BLaER1 treated with 17β-estradiol and CSF1 and Interleukin-3, amounts not matched to agents 10 nM and 100 nM (cell line): ENCODE results near the gene BMP6.

Source experiments
- H3K27ac ChIP-seq, 11 experiments: shearing (Covaris generic); formaldehyde crosslinking; 2 replicates each; pipeline ENCODE4 v1.8.1; 2022
- H3K27me3 ChIP-seq, 11 experiments: shearing (Covaris generic); formaldehyde crosslinking; 2 replicates each; pipeline ENCODE4 v1.8.1; 2022
- H3K36me3 ChIP-seq, 11 experiments: shearing (Covaris generic); formaldehyde crosslinking; 2 replicates each; pipeline ENCODE4 v1.8.1; 2022
- H3K4me1 ChIP-seq, 10 experiments: shearing (Covaris generic); formaldehyde crosslinking; 2 replicates each; pipeline ENCODE4 v1.8.1; 2022
- H3K4me2 ChIP-seq, 11 experiments: shearing (Covaris generic); formaldehyde crosslinking; 2 replicates each; pipeline ENCODE4 v1.8.1; 2022
- H3K4me3 ChIP-seq, 10 experiments: shearing (Covaris generic); formaldehyde crosslinking; 2 replicates each; pipeline ENCODE4 v1.8.1; 2022
- H3K9ac ChIP-seq, 11 experiments: shearing (Covaris generic); formaldehyde crosslinking; 2 replicates each; pipeline ENCODE4 v1.8.1; 2022
- H3K9me3 ChIP-seq, 11 experiments: shearing (Covaris generic); formaldehyde crosslinking; replicated peaks in 1 of 11; 2 replicates each; pipeline ENCODE4 v1.8.1; 2022
- H4K20me1 ChIP-seq, 11 experiments: shearing (Covaris generic); formaldehyde crosslinking; 2 replicates each; pipeline ENCODE4 v1.8.1; 2022
- Cebpa-rat ChIP-seq, 11 experiments: shearing (Covaris generic); IDR thresholded peaks; 2 replicates each; pipeline ENCODE4 v1.8.1; 2022

Gene BMP6

DNA sequence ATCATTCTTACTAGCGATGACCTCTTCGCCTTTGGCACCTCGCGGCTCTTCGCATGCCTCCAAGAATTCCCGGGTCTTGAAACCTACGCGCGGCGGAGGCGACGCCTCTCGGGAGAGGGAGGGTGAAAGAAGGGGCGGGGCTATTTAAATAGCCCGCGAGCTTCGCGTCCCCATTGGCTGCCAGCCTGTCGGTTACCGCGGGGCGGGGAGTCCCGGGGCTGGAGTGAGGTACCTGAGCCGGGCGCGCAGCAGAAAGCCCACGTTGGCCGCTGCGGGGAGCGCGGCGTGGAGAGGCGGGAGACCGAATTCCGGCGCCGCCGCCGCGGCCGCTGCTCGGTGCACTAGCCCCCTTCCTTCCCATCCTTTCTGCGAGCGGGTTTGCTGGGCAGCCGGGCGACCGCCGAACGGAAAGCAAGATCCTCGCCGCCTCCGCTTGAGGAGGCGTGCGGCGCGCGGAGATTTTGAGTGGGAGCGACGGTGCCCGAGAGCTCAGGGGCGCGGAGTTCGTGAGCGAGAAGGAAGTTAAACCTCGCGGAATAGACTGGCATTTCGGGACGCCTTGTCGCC, at the start of gene BMP6:
Gene BMP6, plus strand, starts transcription at position 251 of the 567 bp plus-strand sequence. CDS start 857 bp downstream, outside the sequence.
- Histone ChIP-seq H3K27me3 (peaks cover 77 to 80% (median 79%) of the 10 kb centered on the region in 11 experiments), H3K9ac (peak within 1 kb of the TSS; percentile 33 to 72 (median 62); a peak in 21 of 22 replicates), H3K4me1 (peaks cover 28 to 54% (median 31%) of the 10 kb centered on the region in 10 experiments), H3K36me3 (no peaks in the 10 kb centered on the region), H3K4me3 (peak within 1 kb of the TSS; percentile 59 to 74 (median 67)), H3K9me3 (no peaks in the 10 kb centered on the region), H4K20me1 (peaks cover 0 to 35% (median 28%) of the 10 kb centered on the region in 11 experiments; a peak in 19 of 22 replicates), H3K4me2 (peak within 1 kb of the TSS; percentile 98 to 100 (median 99)), H3K27ac (0 out of 22 replicates have a peak within 1 kb of the TSS, but pooled peaks of 1 of the 11 experiments have one; percentile 20)
- no peak for TF ChIP-seq Cebpa-rat (IDR thresholded peaks at IDR 0.05)

DNA sequence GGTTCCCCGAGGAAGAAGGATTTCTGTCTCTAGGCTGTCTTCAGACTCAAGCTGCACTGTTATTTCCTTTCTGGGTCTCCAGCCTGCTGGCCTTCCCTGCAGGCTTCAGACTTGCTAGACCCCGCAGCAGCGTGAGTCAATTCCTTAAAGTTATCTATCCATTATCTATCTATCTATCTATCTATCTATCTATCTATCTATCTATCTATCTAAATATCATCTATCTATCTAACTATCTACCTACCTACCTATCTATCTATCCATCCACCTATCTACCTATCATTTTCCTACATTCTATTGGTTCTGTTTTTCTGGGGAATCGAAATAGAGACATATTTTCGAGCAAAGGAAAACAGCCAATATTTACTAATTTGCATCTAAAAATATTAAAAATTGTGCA, 48.7 kb upstream of the BMP6 start:
- H3K9me3 ChIP-seq: 0 out of 22 replicates have a peak, but pooled peaks cover 0 to 8% (median 0%) of the 10 kb centered on the region in 11 experiments
- H3K4me2 ChIP-seq: no peak overlapping the region
- H3K9ac ChIP-seq: no peak overlapping the region
- H3K27ac ChIP-seq: no peak overlapping the region
- H3K27me3 ChIP-seq: no peaks in the 10 kb centered on the region
- no peak overlapping the region for H3K4me3 ChIP-seq
- no peak for TF ChIP-seq Cebpa-rat (IDR thresholded peaks at IDR 0.05)
- H4K20me1 ChIP-seq: no peaks in the 10 kb centered on the region
- H3K36me3 ChIP-seq: no peaks in the 10 kb centered on the region
- peaks cover 0 to 9% (median 5%) of the 10 kb centered on the region in 10 experiments; a peak in 5 of 20 replicates for H3K4me1 ChIP-seq

DNA sequence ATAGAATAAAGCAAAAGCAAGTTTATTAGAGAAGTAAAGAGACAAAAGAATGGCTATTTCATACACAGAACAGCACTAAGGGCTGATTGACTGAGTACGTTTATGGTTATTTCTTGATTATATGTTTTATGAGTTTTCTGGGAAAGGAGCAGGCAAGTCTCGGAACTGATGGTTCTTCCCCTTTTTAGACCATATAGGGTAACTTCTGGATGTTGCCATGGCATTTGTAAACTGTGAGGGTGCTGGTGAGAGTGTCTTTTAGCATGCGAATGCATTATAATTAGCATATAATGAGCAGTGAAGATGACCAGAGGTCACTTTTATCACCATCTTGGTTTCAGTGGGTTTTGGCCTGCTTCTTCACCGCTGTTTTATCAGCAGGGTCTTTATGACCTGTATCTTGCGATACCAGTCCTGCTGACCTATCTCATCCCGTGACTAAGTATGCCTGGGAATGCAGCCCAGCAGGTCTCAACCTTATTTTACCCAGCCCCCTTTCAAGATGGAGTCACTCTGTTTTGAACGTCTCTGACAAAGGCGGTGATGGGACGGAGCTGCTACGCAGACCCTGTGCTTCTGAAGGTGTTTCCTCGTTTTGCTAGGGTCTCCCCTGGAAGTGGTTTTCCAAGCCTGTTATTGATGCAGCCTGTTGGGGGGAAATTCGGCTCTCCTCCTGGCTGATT, 45.4 kb upstream of the BMP6 start:
- Histone ChIP-seq H3K4me1 (peaks cover 0 to 16% (median 0%) of the 10 kb centered on the region in 10 experiments; a peak in 5 of 20 replicates), H3K27me3 (no peaks in the 10 kb centered on the region), H3K9ac (no peak overlapping the region), H3K27ac (no peak overlapping the region), H3K4me3 (no peak overlapping the region), H4K20me1 (no peaks in the 10 kb centered on the region), H3K9me3 (no peaks in the 10 kb centered on the region), H3K36me3 (no peaks in the 10 kb centered on the region), H3K4me2 (no peak overlapping the region)
- no peak for TF ChIP-seq Cebpa-rat (IDR thresholded peaks at IDR 0.05)

DNA sequence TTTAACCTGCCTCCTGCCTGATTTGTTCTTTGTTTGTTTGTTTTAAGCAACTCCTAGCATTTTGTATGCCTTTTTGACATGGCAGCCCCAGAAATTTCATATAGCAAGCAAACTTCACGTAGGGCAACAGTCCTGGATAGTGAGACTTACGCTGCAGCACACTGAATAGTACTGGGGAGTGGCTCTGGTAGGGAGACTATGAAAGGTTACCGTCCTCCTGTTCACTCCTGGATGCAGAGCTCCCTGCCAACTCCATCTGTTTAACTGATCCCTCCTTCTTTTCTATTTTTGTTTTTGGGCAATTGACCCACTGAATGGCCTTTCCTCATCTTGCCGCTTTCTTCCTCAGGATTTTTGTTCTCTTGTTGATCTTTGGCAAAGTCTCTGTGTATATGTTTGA, 44.5 kb upstream of the BMP6 start:
- Histone ChIP-seq H3K4me2 (no peak overlapping the region), H3K27ac (no peak overlapping the region), H3K9ac (no peak overlapping the region), H3K9me3 (no peaks in the 10 kb centered on the region), H3K36me3 (no peaks in the 10 kb centered on the region), H3K4me1 (peaks cover 0 to 16% (median 0%) of the 10 kb centered on the region in 10 experiments; a peak in 5 of 20 replicates), H4K20me1 (no peaks in the 10 kb centered on the region), H3K27me3 (no peaks in the 10 kb centered on the region), H3K4me3 (no peak overlapping the region)
- no peak for TF ChIP-seq Cebpa-rat (IDR thresholded peaks at IDR 0.05)

DNA sequence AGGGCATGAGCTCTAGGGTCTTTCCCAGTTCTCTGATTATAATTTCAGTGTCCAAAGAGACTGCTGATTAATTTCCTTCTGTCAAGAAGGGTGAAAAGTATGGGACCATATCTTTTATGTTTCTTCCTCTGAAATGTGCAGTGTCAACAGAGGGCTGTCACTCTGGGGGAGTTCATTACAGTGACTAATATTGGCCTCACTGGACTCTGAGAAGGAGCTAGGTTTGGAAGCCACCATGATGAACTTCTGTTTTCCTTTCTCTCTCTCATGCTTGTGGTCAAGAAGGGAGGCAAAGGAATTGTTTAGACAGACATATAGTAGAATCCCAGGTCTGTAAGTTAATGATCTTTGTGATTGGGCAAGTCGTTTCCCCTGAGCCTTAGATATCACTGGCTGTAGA, 41.8 kb upstream of the BMP6 start:
- H4K20me1 ChIP-seq: no peaks in the 10 kb centered on the region
- H3K27ac ChIP-seq: peak overlapping the region in 2 of 11 experiments; percentile 11 to 36; a peak in 2 of 22 replicates
- H3K4me3 ChIP-seq: no peak overlapping the region
- no peak for TF ChIP-seq Cebpa-rat (IDR thresholded peaks at IDR 0.05)
- peak overlapping the region in 3 of 11 experiments; percentile 27 to 51 (median 47); a peak in 5 of 22 replicates for H3K4me2 ChIP-seq
- H3K4me1 ChIP-seq: peaks cover 0 to 16% (median 0%) of the 10 kb centered on the region in 10 experiments; a peak in 5 of 20 replicates
- no peaks in the 10 kb centered on the region for H3K27me3 ChIP-seq
- H3K9ac ChIP-seq: no peak overlapping the region
- no peaks in the 10 kb centered on the region for H3K36me3 ChIP-seq
- no peaks in the 10 kb centered on the region for H3K9me3 ChIP-seq

DNA sequence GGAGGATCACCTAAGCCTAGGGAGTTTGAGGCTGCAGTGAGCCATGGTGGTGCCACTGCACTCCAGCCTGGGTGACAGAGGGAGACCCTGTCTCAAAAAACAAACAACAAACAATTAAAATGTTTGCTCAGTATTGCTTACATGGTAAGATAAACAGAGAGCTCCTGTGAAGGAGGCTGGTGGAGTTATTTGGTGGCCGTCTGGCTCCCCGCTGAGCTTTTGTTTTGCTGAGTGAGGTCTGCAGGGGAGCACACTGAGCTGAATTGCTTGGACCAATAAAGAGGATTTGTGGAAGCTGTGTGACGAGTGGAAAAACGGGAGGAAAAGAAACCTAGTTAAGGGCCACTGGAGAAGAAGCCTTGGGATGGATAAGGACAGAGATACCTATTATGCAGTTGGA, 41.1 kb upstream of the BMP6 start:
- no peaks in the 10 kb centered on the region for H3K36me3 ChIP-seq
- no peak overlapping the region for H3K9ac ChIP-seq
- peak overlapping the region in 1 of 11 experiments; percentile 27; a peak in 1 of 22 replicates for H3K4me2 ChIP-seq
- no peak overlapping the region for H3K27ac ChIP-seq
- no peaks in the 10 kb centered on the region for H3K27me3 ChIP-seq
- no peaks in the 10 kb centered on the region for H4K20me1 ChIP-seq
- H3K4me1 ChIP-seq: peaks cover 0 to 16% (median 0%) of the 10 kb centered on the region in 10 experiments; a peak in 5 of 20 replicates
- no peak for TF ChIP-seq Cebpa-rat (IDR thresholded peaks at IDR 0.05)
- H3K9me3 ChIP-seq: no peaks in the 10 kb centered on the region
- H3K4me3 ChIP-seq: no peak overlapping the region

DNA sequence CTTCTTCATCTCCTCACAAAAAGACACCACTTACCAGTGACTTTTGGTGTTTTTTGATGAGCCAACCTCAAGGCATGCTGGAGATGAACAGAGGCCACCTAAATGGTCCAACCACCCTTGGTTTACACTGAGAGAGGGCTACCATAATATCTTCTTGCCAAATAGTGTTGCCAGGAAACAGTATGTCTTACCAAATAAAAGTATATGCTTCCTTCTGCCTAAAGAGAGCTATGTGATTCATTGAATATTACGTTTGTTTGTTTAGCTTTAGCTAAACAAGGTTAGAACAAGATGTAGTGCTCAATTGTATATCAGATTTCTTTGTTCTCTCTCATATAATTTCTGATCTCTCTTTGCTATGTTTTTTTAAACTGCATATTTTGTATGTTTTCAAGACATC, 40.6 kb upstream of the BMP6 start:
- no peak overlapping the region for H3K4me3 ChIP-seq
- H3K4me1 ChIP-seq: peaks cover 0 to 16% (median 0%) of the 10 kb centered on the region in 10 experiments; a peak in 5 of 20 replicates
- no peak overlapping the region for H3K27ac ChIP-seq
- no peaks in the 10 kb centered on the region for H4K20me1 ChIP-seq
- no peaks in the 10 kb centered on the region for H3K36me3 ChIP-seq
- no peak for TF ChIP-seq Cebpa-rat (IDR thresholded peaks at IDR 0.05)
- H3K27me3 ChIP-seq: no peaks in the 10 kb centered on the region
- no peak overlapping the region for H3K9ac ChIP-seq
- H3K9me3 ChIP-seq: no peaks in the 10 kb centered on the region
- no peak overlapping the region for H3K4me2 ChIP-seq

DNA sequence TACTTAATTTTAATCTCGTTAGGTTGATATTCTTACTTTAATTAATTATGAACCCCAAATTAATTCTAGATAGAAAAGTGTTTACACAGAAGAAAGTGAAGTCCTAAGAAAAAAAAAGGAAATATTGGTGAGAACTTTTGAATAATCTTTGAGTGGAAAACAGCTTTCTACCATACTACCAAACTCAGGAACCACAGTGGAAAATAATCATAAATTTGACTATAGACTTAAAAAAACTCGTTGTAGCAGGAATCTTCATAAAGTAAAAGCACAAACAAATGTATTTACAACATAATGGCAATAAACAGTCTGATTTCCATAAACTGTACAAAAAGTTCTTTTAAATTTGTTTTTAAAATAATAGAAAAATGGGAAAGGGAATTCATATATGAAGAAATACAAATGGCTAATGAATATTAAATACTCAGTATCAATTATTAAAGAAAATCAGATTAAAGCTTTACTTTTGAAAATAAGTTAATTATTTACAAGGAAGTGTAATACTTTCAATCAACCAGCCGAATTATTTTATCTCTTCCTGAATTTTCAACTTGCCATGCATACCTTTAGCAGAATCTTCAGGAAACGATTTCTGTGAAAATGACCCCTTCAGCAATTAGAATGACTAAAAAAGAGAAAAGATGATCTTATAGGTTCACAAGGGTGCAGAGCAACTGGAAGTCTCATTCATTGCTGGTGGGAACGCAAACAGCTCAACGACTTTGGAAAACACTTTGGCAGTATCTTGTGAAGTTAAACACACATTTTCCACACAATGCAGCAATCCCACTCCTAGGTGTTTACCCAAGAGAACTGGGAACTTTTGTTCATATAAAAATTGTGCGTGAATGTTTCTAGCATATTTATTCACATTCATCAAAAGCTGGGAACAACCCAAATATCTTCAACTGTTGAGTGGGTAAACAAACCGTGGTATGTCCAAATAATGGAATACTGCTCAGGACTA, 38.5 kb upstream of the BMP6 start:
- H3K27ac ChIP-seq: no peak overlapping the region

More for the DNA sequence above, 38.5 kb upstream of the BMP6 start:
- Histone ChIP-seq H4K20me1 (no peaks in the 10 kb centered on the region), H3K27me3 (no peaks in the 10 kb centered on the region), H3K9ac (no peak overlapping the region), H3K4me2 (no peak overlapping the region), H3K4me1 (peaks cover 0 to 23% (median 6%) of the 10 kb centered on the region in 10 experiments; a peak in 10 of 20 replicates), H3K9me3 (no peaks in the 10 kb centered on the region), H3K4me3 (no peak overlapping the region), H3K36me3 (no peaks in the 10 kb centered on the region)
- no peak for TF ChIP-seq Cebpa-rat (IDR thresholded peaks at IDR 0.05)
